SK-N-SH treated with all-trans-retinoic acid at 6 μM for 48 hours (cell line): ENCODE data around the gene CATSPER4.

Experiments used
- ATAC-seq: fragments of 200-7000 bp; cut with Tn5 transposase; 3 replicates; pipeline ENCODE4 v1.9.1; 2020; ENCODE audit warnings: mild to moderate bottlenecking, moderate library complexity
- ESRRG ChIP-seq: fragments of 250-450 bp; sonication (Bioruptor Pico); IDR thresholded peaks from 2 replicates; pipeline ENCODE4 v1.6.1; 2021; ENCODE audit warnings: mild to moderate bottlenecking
- TCF4 ChIP-seq: fragments of 250-450 bp; sonication (Bioruptor Pico); IDR thresholded peaks from 2 replicates; pipeline ENCODE4 v1.8.0; 2021; ENCODE audit warnings: mild to moderate bottlenecking, moderate library complexity, borderline replicate concordance
- TOX ChIP-seq: fragments of 250-450 bp; sonication (Bioruptor Pico); IDR thresholded peaks from 2 replicates; pipeline ENCODE4 v1.8.0; 2021; ENCODE audit warnings: mild to moderate bottlenecking, moderate library complexity, borderline replicate concordance
- ZFP3 ChIP-seq: fragments of 250-450 bp; sonication (Bioruptor Pico); IDR thresholded peaks from 2 replicates; pipeline ENCODE4 v1.5.0; 2020; ENCODE audit warnings: mild to moderate bottlenecking, moderate library complexity
- ZFP30 ChIP-seq: fragments of 450-650 bp; formaldehyde crosslinking; IDR thresholded peaks from 2 replicates; pipeline ENCODE4 v1.5.0; 2022; ENCODE audit warnings: mild to moderate bottlenecking, moderate library complexity
- ZNF565 ChIP-seq: fragments of 450-650 bp; formaldehyde crosslinking; conservative IDR thresholded peaks from 2 replicates; pipeline ENCODE4 v1.5.0; 2020; ENCODE audit warnings: low read depth, mild to moderate bottlenecking, moderate library complexity
- ZNF70 ChIP-seq: fragments of 450-650 bp; formaldehyde crosslinking; IDR thresholded peaks from 2 replicates; pipeline ENCODE4 v1.5.0; 2020; ENCODE audit warnings: mild to moderate bottlenecking, moderate library complexity
- ZNF8 ChIP-seq: fragments of 450-650 bp; formaldehyde crosslinking; IDR thresholded peaks from 2 replicates; pipeline ENCODE4 v1.5.0; 2020; ENCODE audit warnings: mild to moderate bottlenecking, moderate library complexity
- TF ChIP-seq, protein P1 (sequence below): fragments of 250-450 bp; sonication (Bioruptor Pico); IDR thresholded peaks from 2 replicates; pipeline ENCODE4 v1.5.1; 2021; ENCODE audit warnings: mild to moderate bottlenecking, moderate library complexity

Gene CATSPER4

DNA sequence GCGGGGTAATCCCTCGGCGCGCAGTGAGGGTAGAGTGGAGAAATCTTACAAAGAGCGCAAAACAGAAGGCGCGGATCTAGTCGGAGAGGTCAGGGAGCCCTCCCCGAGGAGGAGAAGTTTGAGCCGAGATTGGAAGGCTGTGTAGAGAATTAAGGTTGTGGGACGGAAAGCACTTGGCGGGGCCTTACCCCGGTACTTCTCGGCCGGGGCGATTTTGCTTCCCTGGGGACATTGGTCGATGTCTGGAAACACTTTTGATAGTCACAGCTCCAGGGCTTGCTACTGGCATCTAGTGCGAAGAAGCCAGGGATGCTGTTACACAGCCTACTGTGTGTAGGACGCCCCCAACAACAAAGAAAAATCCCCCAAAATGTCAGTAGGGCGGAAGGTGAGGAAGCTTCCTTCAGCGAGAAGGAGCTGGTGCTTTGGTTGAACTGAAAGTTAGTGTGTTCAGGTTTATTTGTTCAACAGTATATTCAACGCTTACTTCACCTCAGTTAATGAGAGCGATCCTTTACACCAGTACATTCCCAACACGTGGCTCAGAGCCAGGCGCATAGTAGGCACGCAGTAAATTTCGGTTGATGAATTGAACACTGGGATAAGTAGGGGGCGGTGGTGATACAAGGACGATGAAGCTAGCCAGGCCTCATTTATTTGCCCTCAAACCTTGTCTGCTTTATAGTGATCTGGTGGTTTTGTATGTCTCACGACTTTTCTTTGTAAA, 44.4 kb downstream of the CATSPER4 start:
- TF ChIP-seq, protein P1, sequence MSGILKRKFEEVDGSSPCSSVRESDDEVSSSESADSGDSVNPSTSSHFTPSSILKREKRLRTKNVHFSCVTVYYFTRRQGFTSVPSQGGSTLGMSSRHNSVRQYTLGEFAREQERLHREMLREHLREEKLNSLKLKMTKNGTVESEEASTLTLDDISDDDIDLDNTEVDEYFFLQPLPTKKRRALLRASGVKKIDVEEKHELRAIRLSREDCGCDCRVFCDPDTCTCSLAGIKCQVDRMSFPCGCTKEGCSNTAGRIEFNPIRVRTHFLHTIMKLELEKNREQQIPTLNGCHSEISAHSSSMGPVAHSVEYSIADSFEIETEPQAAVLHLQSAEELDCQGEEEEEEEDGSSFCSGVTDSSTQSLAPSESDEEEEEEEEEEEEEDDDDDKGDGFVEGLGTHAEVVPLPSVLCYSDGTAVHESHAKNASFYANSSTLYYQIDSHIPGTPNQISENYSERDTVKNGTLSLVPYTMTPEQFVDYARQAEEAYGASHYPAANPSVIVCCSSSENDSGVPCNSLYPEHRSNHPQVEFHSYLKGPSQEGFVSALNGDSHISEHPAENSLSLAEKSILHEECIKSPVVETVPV (CRISPR knock-in tag), result no peak
- peak; percentile 57 for ATAC-seq

DNA sequence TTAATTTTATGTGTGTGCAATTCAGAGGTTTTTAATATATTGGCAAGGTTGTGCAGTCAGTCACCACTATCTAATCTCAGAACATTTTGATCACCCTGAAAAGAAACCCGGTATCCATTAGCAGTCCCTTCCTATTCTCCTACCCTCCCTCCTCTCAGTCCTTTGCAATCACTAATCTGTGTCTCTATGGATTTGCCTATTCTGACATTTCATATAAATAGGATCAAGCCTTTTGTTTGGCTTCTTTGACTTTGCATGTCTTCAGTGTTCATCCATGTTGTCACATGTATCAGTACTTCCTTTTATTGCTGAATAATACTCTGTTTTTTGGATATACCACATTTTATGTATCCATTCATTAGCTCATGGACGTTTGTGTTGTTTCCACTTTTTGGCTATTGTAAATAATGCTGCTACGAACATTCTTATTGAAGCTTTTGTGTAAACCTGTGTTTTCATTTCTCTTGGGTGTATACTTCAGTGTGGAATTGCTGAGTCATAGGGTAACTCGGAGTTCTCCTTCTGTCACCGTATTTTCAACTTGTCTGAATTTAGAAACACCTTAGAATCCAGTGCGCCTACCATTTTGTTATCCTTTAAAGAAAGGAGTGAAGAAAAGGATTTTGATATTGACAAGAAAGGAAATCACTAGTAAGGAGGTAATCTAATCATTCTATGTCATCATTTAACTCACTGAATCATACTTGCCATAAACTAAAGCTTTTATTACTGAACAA, 47.0 kb downstream of the CATSPER4 start:
- peak; percentile 76 for TF ChIP-seq ZNF8
- no peak for TF ChIP-seq ZNF70 (CRISPR knock-in tag)
- ATAC-seq, result no peak

DNA sequence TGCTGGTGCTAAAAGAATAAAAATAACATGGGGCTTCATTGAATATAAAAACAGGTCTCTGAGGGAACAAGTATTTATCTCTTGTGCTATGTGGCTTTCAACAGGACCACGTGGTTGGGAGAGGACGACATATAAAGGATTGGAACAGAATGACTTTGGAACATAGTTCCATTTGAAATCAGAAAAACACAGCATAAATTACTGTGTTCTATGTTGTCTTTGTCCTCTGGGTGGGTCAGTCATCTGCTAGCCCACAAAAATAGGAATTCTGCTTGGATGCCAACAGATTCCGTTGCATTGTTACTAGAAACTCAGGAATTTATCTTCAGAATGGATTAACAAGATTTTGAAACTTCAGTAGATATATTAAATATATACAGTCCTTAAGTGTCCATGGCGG, 49.5 kb downstream of the CATSPER4 start:
- peak; percentile 47; the same call in 2 of the 3 replicates for ATAC-seq

More for the DNA sequence above, 49.5 kb downstream of the CATSPER4 start:
- TF ChIP-seq TOX, result no peak
- no peak for TF ChIP-seq ZNF70 (CRISPR knock-in tag)
- TF ChIP-seq ESRRG (CRISPR knock-in tag), result no peak
- no peak for TF ChIP-seq TCF4 (CRISPR knock-in tag)
- TF ChIP-seq ZFP3 (CRISPR knock-in tag), result no peak
- TF ChIP-seq ZFP30, result no peak
- TF ChIP-seq, protein P1 (CRISPR knock-in tag), result no peak
- no peak for TF ChIP-seq ZNF565 (CRISPR knock-in tag)
